Panc1 (cell line): ENCODE measurements around the gene NTRK3. TPM values are rescaled to one million over a fixed set of nuclear protein-coding genes. Genes with fewer than 3 reads are reported as not detected.

Experiments
- ATAC-seq: fragments of 200-7000 bp; cut with Tn5 transposase; 2 replicates; pipeline ENCODE4 v1.9.1; 2020; ENCODE audit warnings: mild to moderate bottlenecking, moderate library complexity
- BruUV-seq: library from RNA; stranded (reverse); fragments of 400-500 nt; replicated peaks from 2 replicates; lab custom pipeline; 2021; lab: Mats Ljungman, UMichigan
- CTCF ChIA-PET: fragments of 300-600 bp; sonication (Branson Sonifier 250); formaldehyde crosslinking; loops from one replicate; lab custom pipeline; 2022; ENCODE audit warnings: antibody characterized with exemption; lab: Charles Lee
- POLR2A ChIA-PET: fragments of 300-600 bp; sonication (Branson Sonifier 250); formaldehyde crosslinking; loops from one replicate; lab custom pipeline; 2022; ENCODE audit warnings: antibody characterized with exemption; lab: Charles Lee
- DNase-seq: peaks from one replicate; pipeline ENCODE4 v3.0.0-alpha.2; 2010; ENCODE audit warnings: low read depth, low spot score
- H3K27ac ChIP-seq: 2 replicates; pipeline ENCODE4 v1.5.1; 2011; ENCODE audit warnings: mild to moderate bottlenecking, low read length, inconsistent platforms
- H3K27me3 ChIP-seq: fragments of 200-500 bp; sonication (Bioruptor generic); 2 replicates; pipeline ENCODE4 v1.6.0; 2014; ENCODE audit warnings: low read length, inconsistent platforms; ENCODE audit not compliant: control insufficient read depth, insufficient read depth
- H3K36me3 ChIP-seq: fragments of 200-500 bp; sonication (Bioruptor generic); 2 replicates; pipeline ENCODE4 v1.5.1; 2014; ENCODE audit warnings: inconsistent platforms, mild to moderate bottlenecking, low read length, moderate library complexity; ENCODE audit not compliant: control insufficient read depth, insufficient read depth
- H3K4me1 ChIP-seq: 2 replicates; pipeline ENCODE4 v1.5.1; 2011; ENCODE audit warnings: inconsistent platforms, mild to moderate bottlenecking, low read length, moderate library complexity; ENCODE audit not compliant: control insufficient read depth, insufficient read depth
- H3K4me3 ChIP-seq, 2 experiments: 2 replicates each; pipeline ENCODE4 v1.5.1; 2011 to 2012; ENCODE audit warnings: low read depth in 2 of 2, low read length in 2 of 2, mild to moderate bottlenecking in 2 of 2, inconsistent platforms in 1 of 2, moderate library complexity in 1 of 2
- H3K9me3 ChIP-seq: fragments of 200-500 bp; sonication (Bioruptor generic); 2 replicates; pipeline ENCODE4 v1.5.1; 2014; ENCODE audit warnings: low read depth, mild to moderate bottlenecking, inconsistent platforms, low read length, moderate library complexity; ENCODE audit not compliant: control insufficient read depth, insufficient read depth
- CTCF ChIP-seq: fragments of 450-650 bp; IDR thresholded peaks from 2 replicates; pipeline ENCODE4 v1.5.1; 2017; ENCODE audit warnings: mild to moderate bottlenecking
- POLR2AphosphoS5 ChIP-seq: IDR thresholded peaks from 2 replicates; pipeline ENCODE4 v1.6.1; 2012; ENCODE audit warnings: mild to moderate bottlenecking, low read depth, low read length, moderate library complexity
- REST ChIP-seq, 2 experiments: IDR thresholded peaks; 2 replicates each; pipeline ENCODE4 v1.6.1; 2011 to 2012; ENCODE audit warnings: low read depth in 2 of 2, control low read depth in 1 of 2, low read length in 1 of 2, mild to moderate bottlenecking in 1 of 2, moderate library complexity in 1 of 2; ENCODE audit not compliant: insufficient read depth in 1 of 2
- SIN3A ChIP-seq: IDR thresholded peaks from 2 replicates; pipeline ENCODE4 v1.6.1; 2012; ENCODE audit warnings: low read depth, mild to moderate bottlenecking, low read length, moderate library complexity, borderline replicate concordance; ENCODE audit not compliant: insufficient read depth
- TCF7L2 ChIP-seq: IDR thresholded peaks from 2 replicates; pipeline ENCODE4 v1.6.1; 2011; ENCODE audit warnings: mild to moderate bottlenecking, low read depth, low read length, inconsistent platforms
- in situ Hi-C: cut with HindIII; loops from 2 replicates; pipeline ENCODE4 v1.10.0; 2016; ENCODE audit warnings: low sequenced_read_pairs, low pct_unique_long_range_greater_than_20kb
- intact Hi-C: fragments of 100-400 bp; cut with micrococcal nuclease; formaldehyde crosslinking; loops from one replicate; pipeline ENCODE4 v1.10.0; 2022; ENCODE audit not compliant: unreplicated experiment
- total RNA-seq: library from RNA; stranded (reverse); gene quantifications from one replicate; pipeline ENCODE4 v1.2.1, GENCODE V29; 2021; ENCODE audit not compliant: unreplicated experiment

Gene NTRK3
- total RNA-seq, 1 experiment from 2014 or later = not detected

GRCh38 chr15:88215066-88215648 lies 41.4 kb downstream of the NTRK3 start:
- no peak for TF ChIP-seq TCF7L2
- TF ChIP-seq SIN3A = no peak
- TF ChIP-seq CTCF = no peak
- TF ChIP-seq REST (IDR thresholded peaks at IDR 0.05; ENCODE audit: insufficient read depth in 1 of 2, low read depth in 2 of 2, low read length in 1 of 2) = no peak
- no peak for TF ChIP-seq POLR2AphosphoS5
- ATAC-seq = no peak
- no peak overlapping the region for H3K4me3 ChIP-seq

GRCh38 chr15:88209111-88209510 lies 47.4 kb downstream of the NTRK3 start:
- DNase-seq (no peak), ATAC-seq (no peak)
- H3K36me3 ChIP-seq = no peaks in the 10 kb centered on the region
- no TSS peak for BruUV-seq
- no peaks in the 10 kb centered on the region for H3K4me1 ChIP-seq
- H3K27ac ChIP-seq = no peak overlapping the region
- peaks cover 9% of the 10 kb centered on the region for H3K27me3 ChIP-seq
- no peaks in the 10 kb centered on the region for H3K9me3 ChIP-seq
- intact Hi-C loops = no loop called here
- ChIA-PET POLR2A (no interaction called here), CTCF (no interaction called here)
- H3K4me3 ChIP-seq = no peak overlapping the region
- TF ChIP-seq SIN3A = no peak
- TF ChIP-seq POLR2AphosphoS5 = no peak
- no peak for TF ChIP-seq CTCF
- no peak for TF ChIP-seq TCF7L2
- in situ Hi-C loops = no loop called here

More at GRCh38 chr15:88215066-88215648, 41.4 kb downstream of the NTRK3 start:
- ChIA-PET POLR2A (no interaction called here), CTCF (no interaction called here)
- Histone ChIP-seq H3K27ac (no peak overlapping the region), H3K4me1 (no peaks in the 10 kb centered on the region), H3K36me3 (no peaks in the 10 kb centered on the region), H3K27me3 (peaks cover 5% of the 10 kb centered on the region), H3K9me3 (no peaks in the 10 kb centered on the region)
- no TSS peak for BruUV-seq
- no peak for DNase-seq
- intact Hi-C loops (no loop called here), in situ Hi-C loops (no loop called here)
